Activated T-cell treated with anti-CD3 and anti-CD28 coated beads, Interleukin-2, amount 50 U/mL, for 4 hours (primary cell): ENCODE data around the gene BCL10. TPM values are rescaled to one million over a fixed set of nuclear protein-coding genes. Genes with fewer than 3 reads are reported as not detected.

Experiments
- ATAC-seq, 2 donors: fragments of 200-7000 bp; cut with Tn5 transposase; one replicate each; pipeline ENCODE4 v1.10.0; 2021
- DNase-seq: peaks from one replicate; pipeline ENCODE4 v3.0.0-alpha.2; 2020
- H3K27me3 Mint-ChIP-seq: one replicate; pipeline ENCODE4 v1.8.0; 2021; ENCODE audit warnings: low read depth, mixed read lengths
- H3K36me3 Mint-ChIP-seq: one replicate; pipeline ENCODE4 v1.8.0; 2022; ENCODE audit warnings: mixed read lengths; ENCODE audit not compliant: insufficient read depth
- H3K4me1 Mint-ChIP-seq: one replicate; pipeline ENCODE4 v1.8.0; 2021; ENCODE audit warnings: low read depth, mixed read lengths
- H3K4me3 Mint-ChIP-seq: one replicate; pipeline ENCODE4 v1.8.0; 2021; ENCODE audit warnings: mild to moderate bottlenecking, moderate library complexity, mixed read lengths
- H3K9me3 Mint-ChIP-seq: one replicate; pipeline ENCODE4 v1.8.0; 2021; ENCODE audit warnings: mixed read lengths
- total RNA-seq, 3 donors: library from RNA; stranded (reverse); gene quantifications; one replicate each; pipeline ENCODE4 v1.2.1, GENCODE V29; 2021

BCL10 gene
- total RNA-seq, 3 donors from 2014 or later: 22.3 to 27.3 (median 27.1) TPM

DNA sequence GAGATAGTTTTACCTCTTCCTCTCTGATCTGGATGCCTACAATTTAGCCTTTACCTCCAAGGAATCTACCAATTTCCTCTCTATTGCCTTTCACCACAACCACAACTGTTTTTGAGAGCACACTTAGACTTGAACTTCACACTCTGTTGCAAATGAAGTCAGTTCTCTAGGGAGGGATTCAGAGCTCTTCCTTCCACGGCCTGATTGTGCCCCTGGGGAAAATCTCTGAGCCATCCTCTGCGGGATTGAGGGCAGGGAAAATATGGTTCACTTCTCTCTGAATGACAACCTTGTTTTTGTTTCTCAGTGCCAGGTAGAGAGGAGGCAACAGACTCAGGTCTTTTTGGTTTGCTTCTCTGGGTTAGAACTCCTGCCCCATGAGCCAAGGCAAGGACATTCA lies 35.4 kb upstream of the BCL10 start:
- Mint-ChIP-seq H3K27me3 (peaks cover 37% of the 10 kb centered on the region), H3K9me3 (no peaks in the 10 kb centered on the region), H3K36me3 (no peaks in the 10 kb centered on the region), H3K4me3 (no peak overlapping the region), H3K4me1 (peaks cover 9% of the 10 kb centered on the region)
- no peak for ATAC-seq
- DNase-seq: no peak

DNA sequence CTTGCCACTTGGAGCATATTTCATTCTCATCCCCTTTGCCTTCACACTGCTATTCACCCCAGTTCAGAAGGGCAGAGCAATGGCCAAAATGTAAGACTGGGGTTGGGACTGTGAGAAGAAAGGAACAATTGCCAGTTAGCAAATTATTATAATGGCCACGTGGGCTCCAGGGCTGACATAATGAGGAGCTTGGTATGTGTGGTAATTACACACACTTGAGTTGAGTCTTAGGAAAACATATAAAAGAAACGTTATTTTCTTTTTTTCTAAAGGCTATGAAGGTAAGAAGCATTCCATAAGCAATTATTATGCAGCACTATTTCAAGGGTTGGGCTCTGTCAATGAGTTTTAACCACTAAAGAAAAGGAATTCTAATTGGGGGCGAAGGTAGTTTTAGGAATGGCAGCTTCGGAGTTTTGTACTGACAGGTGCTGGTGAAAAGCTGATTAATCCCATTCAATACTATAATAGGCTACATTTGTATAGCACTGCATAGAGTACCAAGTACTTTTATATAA lies 32.5 kb upstream of the BCL10 start:
- ATAC-seq: no peak
- H3K9me3 Mint-ChIP-seq: no peaks in the 10 kb centered on the region
- peaks cover 34% of the 10 kb centered on the region for H3K27me3 Mint-ChIP-seq
- peaks cover 9% of the 10 kb centered on the region for H3K4me1 Mint-ChIP-seq
- H3K4me3 Mint-ChIP-seq: no peak overlapping the region
- no peak for DNase-seq
- H3K36me3 Mint-ChIP-seq: no peaks in the 10 kb centered on the region

DNA sequence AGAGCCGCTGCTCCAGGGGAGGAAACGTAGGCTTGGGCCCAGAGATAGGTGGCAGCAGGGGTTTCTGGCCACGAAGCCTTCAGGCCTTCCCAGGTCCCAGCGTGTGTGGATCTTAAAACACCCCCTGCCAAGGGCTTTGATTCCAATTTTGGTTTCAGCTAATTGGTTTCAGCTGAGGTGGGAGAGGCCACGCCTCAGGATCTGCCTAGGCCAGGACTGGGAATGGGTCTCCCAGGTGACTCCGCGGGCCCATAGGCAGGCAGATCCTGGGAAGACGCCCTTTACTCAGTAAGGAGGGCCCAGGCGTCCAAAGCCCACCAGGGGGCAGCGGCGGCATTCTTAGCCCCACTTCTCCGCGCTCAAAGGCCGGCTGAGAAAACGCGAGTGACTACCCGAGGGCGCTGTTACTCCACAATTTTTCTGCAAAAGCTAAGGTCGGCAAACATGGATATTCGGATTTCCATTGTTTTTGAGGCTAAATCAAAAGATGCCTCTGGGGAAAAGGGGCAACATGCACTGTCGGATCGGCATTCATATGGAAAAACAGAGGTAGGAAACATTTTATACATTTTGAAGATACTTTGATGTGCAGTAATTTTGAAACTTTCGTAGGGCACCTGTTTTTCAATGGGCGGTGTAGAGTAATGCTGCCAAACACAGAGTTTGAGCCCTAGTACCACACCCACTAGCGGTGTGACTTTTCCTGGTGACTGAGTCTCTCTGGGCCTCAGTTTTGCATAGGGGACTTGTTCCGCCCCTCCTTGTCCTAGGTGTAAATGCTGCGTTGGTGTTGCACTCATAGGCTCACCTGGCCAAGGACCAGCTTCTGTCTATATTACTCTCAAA lies 31.8 kb upstream of the BCL10 start:
- ATAC-seq: peak; percentile 84 to 86
- Mint-ChIP-seq H3K4me1 (peaks cover 9% of the 10 kb centered on the region), H3K27me3 (peaks cover 28% of the 10 kb centered on the region), H3K36me3 (no peaks in the 10 kb centered on the region), H3K9me3 (no peaks in the 10 kb centered on the region), H3K4me3 (peak overlapping the region; percentile 62)
- peak; percentile 61 for DNase-seq

DNA sequence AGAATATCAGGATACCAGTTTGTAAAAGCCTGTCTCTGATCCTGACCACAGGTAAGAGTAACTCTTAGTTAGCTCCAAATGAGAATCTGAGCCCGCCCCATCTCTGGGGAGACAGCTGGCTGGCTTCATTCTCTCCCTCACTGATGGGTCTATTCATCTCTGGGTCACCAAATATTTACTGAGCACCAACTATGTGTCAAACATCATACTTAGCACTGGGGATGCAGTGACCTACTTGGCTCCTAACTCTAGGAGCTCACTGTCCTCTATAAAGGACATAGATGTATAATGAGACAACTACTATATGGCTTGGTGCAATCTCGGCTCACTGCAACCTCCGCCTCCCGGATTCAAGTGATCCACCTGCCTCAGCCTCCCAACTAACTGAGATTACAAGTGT lies 29.8 kb upstream of the BCL10 start:
- Mint-ChIP-seq H3K4me1 (peaks cover 9% of the 10 kb centered on the region), H3K4me3 (no peak overlapping the region), H3K9me3 (no peaks in the 10 kb centered on the region), H3K36me3 (no peaks in the 10 kb centered on the region), H3K27me3 (peaks cover 34% of the 10 kb centered on the region)
- DNase-seq: no peak
- ATAC-seq: no peak

DNA sequence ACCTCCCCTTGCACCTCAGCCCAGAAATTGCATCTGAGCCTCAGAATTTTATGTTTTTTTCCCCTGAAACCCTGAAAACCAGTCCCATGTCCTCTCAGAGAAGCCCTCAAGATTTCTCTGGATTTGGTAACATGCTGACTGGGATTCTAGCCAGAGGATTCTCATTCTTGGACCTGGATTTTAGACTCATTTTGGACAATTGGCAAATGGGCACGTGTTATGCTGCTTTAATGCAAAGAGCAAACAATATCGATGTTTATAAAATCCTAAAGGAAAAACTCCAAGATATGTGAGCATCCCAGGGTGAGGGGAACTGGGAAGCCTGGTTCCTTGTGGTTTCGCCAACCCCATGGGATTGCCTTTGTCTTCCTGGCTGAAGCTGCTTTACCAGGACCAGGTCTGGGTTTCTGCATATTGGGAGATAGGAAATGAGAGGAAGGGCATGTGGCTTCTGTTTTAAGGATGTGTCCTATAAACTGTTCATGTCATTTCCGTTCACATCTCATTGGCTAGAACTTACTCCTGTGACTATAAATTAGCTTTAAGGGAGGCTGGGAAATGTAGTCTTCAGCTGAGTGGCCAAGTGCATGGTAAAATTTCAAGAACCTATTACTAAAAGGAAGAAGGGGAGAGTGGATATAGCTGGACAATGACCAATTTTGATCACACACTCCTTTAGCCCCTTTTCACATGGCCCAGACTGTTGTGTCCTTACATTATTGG lies 27.2 kb upstream of the BCL10 start:
- Mint-ChIP-seq H3K36me3 (no peaks in the 10 kb centered on the region), H3K4me1 (peaks cover 12% of the 10 kb centered on the region), H3K9me3 (no peaks in the 10 kb centered on the region), H3K27me3 (peaks cover 21% of the 10 kb centered on the region), H3K4me3 (no peak overlapping the region)
- DNase-seq: no peak
- ATAC-seq: no peak

DNA sequence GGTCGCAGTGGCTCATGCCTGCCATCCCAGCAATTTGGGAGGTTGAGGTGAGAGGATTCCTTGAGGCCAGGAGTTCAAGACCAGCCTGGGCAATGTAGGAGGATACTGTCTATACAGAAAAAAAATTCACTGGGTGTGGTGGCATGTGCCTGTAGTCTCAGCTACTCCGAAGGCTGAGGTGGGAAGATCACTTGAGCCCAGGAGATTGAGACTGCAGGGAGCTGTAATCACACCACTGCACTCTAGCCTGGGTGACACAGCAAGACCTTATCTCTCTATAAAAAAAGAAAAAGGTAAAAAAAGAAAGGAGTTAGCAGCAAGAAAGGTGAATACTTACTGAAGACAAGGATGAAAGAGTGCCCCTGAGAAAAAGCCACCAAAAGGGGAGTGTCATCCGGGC lies 23.7 kb upstream of the BCL10 start:
- Mint-ChIP-seq H3K36me3 (no peaks in the 10 kb centered on the region), H3K4me1 (peaks cover 25% of the 10 kb centered on the region), H3K27me3 (peaks cover 19% of the 10 kb centered on the region), H3K9me3 (no peaks in the 10 kb centered on the region), H3K4me3 (no peak overlapping the region)
- DNase-seq (no peak), ATAC-seq (no peak)

DNA sequence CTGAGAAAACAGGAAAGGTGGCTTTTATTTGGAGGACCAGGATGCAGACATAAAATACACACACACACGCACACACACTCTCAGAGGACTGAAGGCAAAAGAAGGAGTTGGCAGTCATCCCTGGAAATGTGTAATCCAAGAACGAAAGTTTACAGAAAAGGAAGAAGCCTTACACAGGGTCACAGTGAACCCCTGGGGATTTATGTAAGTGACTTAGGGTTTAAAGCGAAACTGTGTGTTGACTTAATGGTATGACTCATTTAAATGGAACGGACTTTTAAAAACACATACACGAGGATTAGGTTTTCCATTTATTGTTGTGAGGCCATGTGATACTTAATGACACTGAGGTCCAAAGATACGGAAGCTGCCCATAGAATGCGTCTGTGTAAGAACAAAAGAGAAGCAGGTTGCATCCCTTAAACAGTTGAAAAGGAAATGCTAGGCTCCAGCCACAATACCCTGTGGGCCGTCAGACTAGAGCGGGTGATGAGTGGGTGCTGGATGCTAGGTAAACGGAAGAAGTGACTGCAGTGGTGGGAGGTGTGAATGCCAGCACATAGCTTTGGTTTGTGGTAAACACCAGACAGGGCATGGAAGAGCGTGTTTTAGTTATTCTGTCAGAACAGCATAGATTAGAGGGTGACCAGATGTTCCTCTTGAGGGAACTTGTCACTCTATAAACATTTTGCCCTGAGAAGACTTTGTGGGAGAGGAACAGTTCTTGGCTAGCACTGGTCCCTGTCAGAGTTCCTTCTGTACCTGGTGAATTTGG lies 21.6 kb upstream of the BCL10 start:
- Mint-ChIP-seq H3K4me3 (peak overlapping the region; percentile 55), H3K9me3 (no peaks in the 10 kb centered on the region), H3K4me1 (peaks cover 28% of the 10 kb centered on the region), H3K27me3 (peaks cover 16% of the 10 kb centered on the region), H3K36me3 (no peaks in the 10 kb centered on the region)
- ATAC-seq: peak; percentile 92
- DNase-seq: peak; percentile 60

DNA sequence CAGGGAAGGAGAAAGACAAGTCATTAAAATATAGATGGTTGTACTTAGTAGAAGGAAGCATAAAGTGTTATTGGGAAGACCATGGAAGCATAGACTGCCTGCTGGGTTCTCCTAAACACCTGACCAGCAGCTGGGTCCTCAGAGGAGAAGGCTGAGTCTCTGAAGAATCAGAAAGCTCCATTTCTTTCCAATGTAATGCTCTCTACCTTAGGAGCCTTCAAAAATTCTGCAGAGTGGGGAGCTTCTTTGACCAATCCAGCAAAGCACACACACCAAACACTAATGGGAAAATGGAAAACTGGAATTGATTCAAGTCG lies 21.1 kb upstream of the BCL10 start:
- no peak for DNase-seq
- Mint-ChIP-seq H3K27me3 (peaks cover 18% of the 10 kb centered on the region), H3K9me3 (no peaks in the 10 kb centered on the region), H3K36me3 (no peaks in the 10 kb centered on the region), H3K4me3 (peak overlapping the region; percentile 55), H3K4me1 (peaks cover 28% of the 10 kb centered on the region)
- ATAC-seq: no peak

DNA sequence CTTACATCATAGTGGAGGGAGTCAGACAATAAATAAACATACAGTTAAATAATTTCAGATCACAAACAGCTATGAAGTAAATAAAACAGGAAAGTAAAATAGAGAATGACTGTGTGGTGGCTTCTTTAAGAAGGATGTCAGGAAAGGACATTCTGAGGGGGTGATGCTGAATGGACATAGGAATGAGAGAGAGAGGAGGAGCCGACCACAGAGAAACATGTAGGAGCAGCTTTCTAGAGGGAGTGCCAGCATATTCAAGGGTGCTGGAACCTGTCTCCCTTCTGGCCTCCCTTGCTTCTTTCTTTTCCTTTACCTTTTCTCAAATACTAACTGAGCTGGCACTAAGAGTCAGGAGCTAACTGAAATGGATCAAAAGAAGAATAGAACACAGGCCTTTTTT lies 20.5 kb upstream of the BCL10 start:
- H3K9me3 Mint-ChIP-seq: no peaks in the 10 kb centered on the region
- H3K4me3 Mint-ChIP-seq: no peak overlapping the region
- peaks cover 15% of the 10 kb centered on the region for H3K27me3 Mint-ChIP-seq
- ATAC-seq (no peak), DNase-seq (no peak)
- H3K4me1 Mint-ChIP-seq: peaks cover 28% of the 10 kb centered on the region
- no peaks in the 10 kb centered on the region for H3K36me3 Mint-ChIP-seq

DNA sequence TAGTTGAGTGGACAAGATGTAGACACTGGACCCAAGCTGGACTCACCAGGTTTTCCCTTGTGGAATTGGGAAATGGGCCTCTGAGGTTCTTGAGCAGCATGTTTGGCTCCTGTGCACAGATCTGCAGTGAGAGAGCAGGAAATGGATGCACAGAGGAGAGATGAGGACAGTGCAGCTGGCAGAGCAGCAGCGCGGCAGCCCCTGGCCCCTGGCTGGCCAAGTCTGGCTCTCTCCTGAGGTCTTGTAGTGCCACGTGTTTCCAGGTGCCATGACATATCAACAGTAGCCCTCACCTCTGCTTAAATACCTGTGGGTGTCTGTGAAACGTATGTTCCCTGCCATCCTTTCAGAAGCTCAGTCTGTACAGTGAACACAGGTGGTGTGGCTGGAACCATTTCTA lies 19.2 kb upstream of the BCL10 start:
- Mint-ChIP-seq H3K9me3 (no peaks in the 10 kb centered on the region), H3K4me1 (peaks cover 28% of the 10 kb centered on the region)
- ATAC-seq: no peak

DNA sequence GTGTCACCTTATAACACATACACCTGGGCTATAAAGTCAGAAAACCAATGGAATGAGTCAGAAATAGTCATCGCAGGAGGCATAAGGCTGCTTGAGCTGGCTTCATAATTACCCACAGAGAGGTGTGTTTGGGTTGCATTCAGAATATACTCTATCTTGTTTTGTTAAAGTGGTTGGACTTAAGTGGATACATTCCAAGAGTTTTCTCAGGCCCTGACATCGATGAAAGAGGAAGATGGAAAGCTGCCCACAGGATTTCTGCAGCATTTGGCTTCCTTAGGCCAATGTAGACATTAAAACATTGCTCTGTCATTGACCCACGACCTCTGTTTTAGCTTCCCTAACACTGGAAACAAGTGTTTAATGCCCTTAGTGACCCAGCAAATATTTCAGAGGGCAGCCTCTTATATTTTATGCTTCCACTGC lies 18.6 kb upstream of the BCL10 start:
- H3K9me3 Mint-ChIP-seq: no peaks in the 10 kb centered on the region
- H3K36me3 Mint-ChIP-seq: no peaks in the 10 kb centered on the region
- DNase-seq (no peak), ATAC-seq (peak; percentile 30 to 31)
- no peak overlapping the region for H3K4me3 Mint-ChIP-seq
- H3K4me1 Mint-ChIP-seq: peaks cover 32% of the 10 kb centered on the region
- H3K27me3 Mint-ChIP-seq: peaks cover 12% of the 10 kb centered on the region

More for the DNA sequence above, 19.2 kb upstream of the BCL10 start:
- Mint-ChIP-seq H3K27me3 (peaks cover 6% of the 10 kb centered on the region), H3K4me3 (no peak overlapping the region), H3K36me3 (no peaks in the 10 kb centered on the region)
- DNase-seq: no peak

DNA sequence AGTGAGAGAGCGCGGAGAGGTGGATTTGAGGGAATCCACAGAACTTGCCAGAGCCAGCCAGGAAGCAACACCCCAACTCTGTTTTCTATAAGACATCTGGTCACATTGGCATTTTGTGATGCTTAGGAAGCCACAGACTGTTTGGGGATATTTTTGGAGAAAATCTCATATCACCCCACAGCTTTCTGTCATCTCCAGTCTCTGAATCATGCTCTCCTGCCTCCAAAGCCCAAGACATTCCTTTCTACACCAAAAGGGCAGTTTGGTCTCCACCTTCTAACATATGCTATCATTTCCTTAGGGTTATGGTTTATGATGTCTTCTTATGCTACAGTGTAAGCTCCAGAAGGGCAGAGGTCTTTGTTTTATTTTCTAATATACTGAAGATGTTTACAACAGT lies 14.4 kb upstream of the BCL10 start:
- Mint-ChIP-seq H3K4me1 (peaks cover 14% of the 10 kb centered on the region), H3K36me3 (no peaks in the 10 kb centered on the region), H3K4me3 (no peak overlapping the region), H3K27me3 (peaks cover 12% of the 10 kb centered on the region), H3K9me3 (no peaks in the 10 kb centered on the region)
- DNase-seq: no peak
- ATAC-seq: no peak

DNA sequence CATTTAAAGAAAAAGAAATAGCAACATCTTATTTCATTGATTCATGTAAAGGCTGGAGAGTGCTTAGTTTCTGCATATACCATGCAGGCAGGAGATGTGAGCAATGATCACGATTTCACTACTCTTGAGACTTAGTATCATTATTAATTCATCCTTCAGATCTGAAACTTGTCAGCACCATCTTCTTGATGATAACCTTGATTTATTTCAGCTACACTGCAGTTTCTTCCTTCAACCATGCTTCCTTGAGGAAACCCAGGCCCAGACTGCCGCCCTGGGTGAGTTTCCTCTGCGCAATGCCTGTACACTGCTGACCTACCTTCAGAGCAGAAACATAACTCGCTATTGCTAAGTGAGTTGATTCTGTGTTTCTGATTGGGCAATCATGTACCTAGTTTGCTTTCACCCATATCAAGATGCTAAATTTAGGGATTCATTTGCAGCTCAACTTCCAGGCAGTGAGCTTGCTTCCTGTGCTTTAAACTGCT lies 13.5 kb upstream of the BCL10 start:
- no peaks in the 10 kb centered on the region for H3K9me3 Mint-ChIP-seq

DNA sequence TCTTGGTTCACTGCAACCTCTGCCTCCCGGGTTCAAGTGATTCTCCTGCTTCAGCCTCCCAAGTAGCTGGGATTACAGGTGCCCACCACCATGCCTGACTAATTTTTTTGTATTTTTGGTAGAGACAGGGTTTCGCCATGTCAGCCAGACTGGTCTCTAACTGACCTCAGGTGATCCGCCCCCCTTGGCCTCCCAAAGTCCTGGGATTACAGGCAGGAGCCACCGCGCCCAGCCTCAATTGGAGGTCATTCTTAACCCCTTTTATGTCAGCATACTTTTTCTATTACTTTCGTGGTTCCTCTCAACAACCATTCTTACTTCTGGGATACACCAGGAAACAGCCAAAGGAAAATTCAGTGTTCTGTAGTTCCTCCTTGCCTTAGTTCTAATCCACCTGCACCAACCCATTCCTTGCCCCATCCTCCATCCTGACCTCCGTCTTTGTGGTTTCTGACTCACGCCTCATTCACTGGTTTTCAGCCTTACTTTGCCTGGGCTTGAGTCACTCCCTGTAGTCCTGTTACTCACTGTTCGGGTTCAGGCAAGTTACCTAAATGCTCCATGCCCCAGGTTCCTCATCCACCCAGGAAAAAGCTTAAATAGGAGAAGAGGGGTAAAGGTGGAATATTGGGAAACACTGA lies 12.9 kb upstream of the BCL10 start:
- Mint-ChIP-seq H3K36me3 (no peaks in the 10 kb centered on the region), H3K9me3 (no peaks in the 10 kb centered on the region), H3K27me3 (peaks cover 12% of the 10 kb centered on the region), H3K4me3 (no peak overlapping the region), H3K4me1 (peaks cover 11% of the 10 kb centered on the region)
- DNase-seq (no peak), ATAC-seq (peak; percentile 90)

More for the DNA sequence above, 13.5 kb upstream of the BCL10 start:
- ATAC-seq (peak; percentile 64 to 72), DNase-seq (no peak)
- no peak overlapping the region for H3K4me3 Mint-ChIP-seq
- no peaks in the 10 kb centered on the region for H3K36me3 Mint-ChIP-seq
- peaks cover 12% of the 10 kb centered on the region for H3K27me3 Mint-ChIP-seq
- H3K4me1 Mint-ChIP-seq: peaks cover 11% of the 10 kb centered on the region
